GM23338 (cell line): ENCODE results near the gene SERTAD3. TPM values are rescaled to one million over a fixed set of nuclear protein-coding genes. Genes with fewer than 3 reads are reported as not detected.

ENCODE experiments used
- ATAC-seq: fragments of 200-7000 bp; cut with Tn5 transposase; 3 replicates; pipeline ENCODE4 v1.9.1; 2020
- DNase-seq: peaks from one replicate; pipeline ENCODE4 v3.0.0-alpha.2; 2015; ENCODE audit warnings: low spot score
- H2AFZ ChIP-seq: fragments of 200-600 bp; sonication (generic); 2 replicates; pipeline ENCODE4 v1.8.0; 2016; ENCODE audit warnings: antibody characterized with exemption, mild to moderate bottlenecking, moderate library complexity
- H3F3A ChIP-seq: fragments of 200-600 bp; sonication (generic); replicated peaks from 2 replicates; pipeline ENCODE4 v1.8.0; 2017; ENCODE audit warnings: antibody characterized with exemption, mixed run types, low read depth
- H3K27ac ChIP-seq: fragments of 200-600 bp; sonication (generic); 2 replicates; pipeline ENCODE4 v1.6.1; 2016; ENCODE audit warnings: low read depth
- H3K27me3 ChIP-seq: fragments of 200-600 bp; sonication (generic); 2 replicates; pipeline ENCODE4 v1.8.0; 2016; ENCODE audit warnings: mild to moderate bottlenecking, mixed run types, moderate library complexity; ENCODE audit not compliant: insufficient read depth
- H3K36me3 ChIP-seq: fragments of 200-600 bp; sonication (generic); 2 replicates; pipeline ENCODE4 v1.8.0; 2016; ENCODE audit warnings: mild to moderate bottlenecking; ENCODE audit not compliant: insufficient read depth
- H3K4me1 ChIP-seq: fragments of 200-600 bp; sonication (generic); 2 replicates; pipeline ENCODE4 v1.8.0; 2016; ENCODE audit warnings: mild to moderate bottlenecking, moderate library complexity; ENCODE audit not compliant: insufficient read depth
- H3K4me2 ChIP-seq: fragments of 200-600 bp; sonication (generic); 2 replicates; pipeline ENCODE4 v1.7.1; 2017; ENCODE audit warnings: mixed run types
- H3K4me3 ChIP-seq: fragments of 200-600 bp; sonication (generic); 2 replicates; pipeline ENCODE4 v1.6.1; 2016; ENCODE audit warnings: mixed run types
- H3K79me2 ChIP-seq: fragments of 200-600 bp; sonication (generic); replicated peaks from 2 replicates; pipeline ENCODE4 v1.8.0; 2017; ENCODE audit warnings: mild to moderate bottlenecking; ENCODE audit not compliant: insufficient read depth
- H3K9me2 ChIP-seq: fragments of 200-600 bp; sonication (generic); 2 replicates; pipeline ENCODE4 v1.8.0; 2017; ENCODE audit not compliant: insufficient read depth
- H4K20me1 ChIP-seq: fragments of 200-600 bp; sonication (generic); replicated peaks from 2 replicates; pipeline ENCODE4 v1.8.0; 2017; ENCODE audit warnings: mild to moderate bottlenecking; ENCODE audit not compliant: insufficient read depth
- H3K27ac Mint-ChIP-seq: 2 replicates; pipeline ENCODE4 v1.8.0; 2020; ENCODE audit warnings: inconsistent platforms, mild to moderate bottlenecking, moderate library complexity, mixed read lengths
- H3K27me3 Mint-ChIP-seq: 3 replicates; pipeline ENCODE4 v1.8.0; 2022; ENCODE audit warnings: low read depth, mild to moderate bottlenecking, moderate library complexity, mixed read lengths, inconsistent platforms; ENCODE audit not compliant: insufficient read depth, poor library complexity
- H3K36me3 Mint-ChIP-seq: 3 replicates; pipeline ENCODE4 v1.8.0; 2021; ENCODE audit warnings: low read depth, mild to moderate bottlenecking, inconsistent platforms, moderate library complexity, mixed read lengths
- H3K4me1 Mint-ChIP-seq: 3 replicates; pipeline ENCODE4 v1.8.0; 2020; ENCODE audit warnings: mild to moderate bottlenecking, inconsistent platforms, mixed read lengths
- H3K4me3 Mint-ChIP-seq: 3 replicates; pipeline ENCODE4 v1.8.0; 2021; ENCODE audit warnings: moderate library complexity, mild to moderate bottlenecking, inconsistent platforms, mixed read lengths
- H3K9me3 Mint-ChIP-seq: 3 replicates; pipeline ENCODE4 v1.8.0; 2020; ENCODE audit warnings: moderate library complexity, mild to moderate bottlenecking, inconsistent platforms, mixed read lengths
- CREB1 ChIP-seq: fragments of 250-450 bp; sonication (Bioruptor Pico); IDR thresholded peaks from 2 replicates; pipeline ENCODE4 v1.5.0; 2020; ENCODE audit warnings: low read depth, mild to moderate bottlenecking, moderate library complexity
- EZH2 ChIP-seq: fragments of 200-600 bp; sonication (generic); IDR thresholded peaks from one replicate; pipeline ENCODE4 v1.8.0; 2017; ENCODE audit warnings: antibody characterized with exemption, mild to moderate bottlenecking, low read depth; ENCODE audit not compliant: unreplicated experiment
- EZH2phosphoT487 ChIP-seq: fragments of 200-600 bp; sonication (generic); IDR thresholded peaks from one replicate; pipeline ENCODE4 v1.8.1; 2018; ENCODE audit warnings: antibody characterized with exemption; ENCODE audit not compliant: unreplicated experiment
- NANOG ChIP-seq: IDR thresholded peaks from 2 replicates; pipeline ENCODE4 v1.6.1; 2016; ENCODE audit warnings: antibody characterized with exemption, borderline replicate concordance
- POLR2AphosphoS5 ChIP-seq: IDR thresholded peaks from 2 replicates; pipeline ENCODE4 v1.6.1; 2016; ENCODE audit warnings: antibody characterized with exemption, low read depth
- STAT1 ChIP-seq: IDR thresholded peaks from one replicate; pipeline ENCODE4 v1.6.1; 2016; ENCODE audit warnings: antibody characterized with exemption; ENCODE audit not compliant: unreplicated experiment
- ZNF331 ChIP-seq: fragments of 250-450 bp; sonication (Bioruptor Pico); IDR thresholded peaks from 2 replicates; pipeline ENCODE4 v1.5.0; 2020; ENCODE audit warnings: low read depth, mild to moderate bottlenecking, moderate library complexity
- polyA plus RNA-seq: library from polyadenylated mRNA; unstranded; fragments of >200 nt; fragmentation: Nextera tagmentation; extraction: Ambion mirVana; gene quantifications from 2 replicates; pipeline ENCODE4 v1.2.1, GENCODE V29; 2016
- total RNA-seq: library from RNA; depleted of rRNA; stranded (reverse); fragments of >200 nt; shearing (Covaris generic); gene quantifications from 2 replicates; pipeline ENCODE4 v1.2.3, GENCODE V29; 2014
- TF ChIP-seq, protein P1 (sequence below): IDR thresholded peaks from 2 replicates; pipeline ENCODE4 v1.6.1; 2016; ENCODE audit warnings: antibody characterized with exemption
- TF ChIP-seq, protein P2 (sequence below): fragments of 250-450 bp; sonication (Bioruptor Pico); IDR thresholded peaks from 2 replicates; pipeline ENCODE4 v1.5.0; 2020; ENCODE audit warnings: mild to moderate bottlenecking, moderate library complexity
- TF ChIP-seq, protein P3 (sequence below): IDR thresholded peaks from one replicate; pipeline ENCODE4 v1.6.1; 2018; ENCODE audit warnings: antibody characterized with exemption; ENCODE audit not compliant: unreplicated experiment

SERTAD3 gene
- total and polyA plus RNA-seq, 2 experiments from 2014 or later, result 15.4 to 24.1 TPM

DNA sequence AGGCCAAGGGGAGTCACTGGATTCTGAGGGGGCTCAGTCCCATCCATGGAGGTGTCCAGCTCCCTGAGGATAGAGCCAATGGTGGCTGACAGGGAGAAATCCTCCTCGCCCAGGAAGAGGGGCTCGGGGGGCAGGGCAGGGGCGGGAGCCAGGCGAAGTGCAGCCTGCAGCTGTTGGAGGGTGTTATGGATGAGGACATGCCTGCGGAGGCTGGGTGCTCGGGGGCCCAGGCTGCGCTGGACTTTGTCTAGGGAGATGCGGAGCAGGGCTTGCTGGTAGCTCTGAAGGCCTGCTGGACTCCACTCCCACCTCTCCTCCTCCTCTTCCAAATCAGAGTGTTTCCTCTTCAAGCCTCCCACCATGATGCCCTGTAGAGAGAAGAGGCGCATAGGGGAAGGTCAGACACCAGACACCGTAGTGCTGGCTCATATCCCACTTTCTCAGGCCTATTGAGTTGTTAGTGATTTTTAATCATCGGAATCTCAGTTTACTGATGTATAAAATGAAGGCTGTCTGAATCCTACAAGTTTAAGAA, 2.3 kb downstream of the SERTAD3 start:
- peak overlapping the region; percentile 80; the same call in 1 of the 2 replicates for H3K27ac ChIP-seq
- ATAC-seq, result no peak
- H3K27me3 ChIP-seq, result no peaks in the 10 kb centered on the region
- Mint-ChIP-seq H3K36me3 (peaks cover 31% of the 10 kb centered on the region), H3K9me3 (peaks cover 3% of the 10 kb centered on the region; the same call in 2 of the 3 replicates), H3K4me1 (peaks cover 28% of the 10 kb centered on the region), H3K27me3 (peaks cover 21% of the 10 kb centered on the region), H3K4me3 (peak overlapping the region; percentile 98), H3K27ac (peak overlapping the region; percentile 99)
- H3K79me2 ChIP-seq, result peaks cover 26% of the 10 kb centered on the region
- H3K4me3 ChIP-seq, result peak overlapping the region; percentile 57; the same call in 1 of the 2 replicates
- TF ChIP-seq NANOG (no peak), EZH2phosphoT487 (no peak), EZH2 (no peak)
- H3K4me1 ChIP-seq, result peaks cover 13% of the 10 kb centered on the region
- peak overlapping the region; percentile 80; the same call in 1 of the 2 replicates for H3K4me2 ChIP-seq
- no peak overlapping the region for H2AFZ ChIP-seq
- H4K20me1 ChIP-seq, result peaks cover 8% of the 10 kb centered on the region; the same call in 1 of the 2 replicates
- peaks cover 22% of the 10 kb centered on the region for H3F3A ChIP-seq
- no peaks in the 10 kb centered on the region for H3K9me2 ChIP-seq
- peaks cover 16% of the 10 kb centered on the region; the same call in 1 of the 2 replicates for H3K36me3 ChIP-seq
- DNase-seq, result no peak

DNA sequence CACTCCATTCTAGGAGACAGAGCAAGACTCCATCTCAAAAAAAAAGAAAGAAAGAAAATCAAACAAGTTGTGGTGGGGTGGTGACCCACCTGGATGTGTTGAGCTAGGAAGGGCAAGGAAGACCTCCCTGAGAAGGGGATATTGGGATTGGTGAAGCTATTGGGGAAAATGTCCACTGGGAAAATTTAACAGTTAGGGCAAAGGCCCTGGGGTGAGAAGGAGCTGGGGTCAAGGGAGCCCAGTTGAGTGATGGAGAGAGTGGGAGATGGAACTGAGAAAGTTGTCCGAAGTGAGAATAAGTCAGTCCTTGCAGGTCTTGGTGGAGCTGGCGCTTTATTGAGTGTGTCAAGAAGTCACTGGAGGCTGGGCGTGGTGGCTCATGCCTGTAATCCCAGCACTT, 5.9 kb downstream of the SERTAD3 start:
- Histone ChIP-seq H3K79me2 (peaks cover 20% of the 10 kb centered on the region), H3K4me3 (no peak overlapping the region), H3F3A (peaks cover 27% of the 10 kb centered on the region), H3K27ac (no peak overlapping the region), H3K4me2 (no peak overlapping the region), H4K20me1 (peaks cover 8% of the 10 kb centered on the region; the same call in 1 of the 2 replicates), H2AFZ (no peak overlapping the region), H3K27me3 (no peaks in the 10 kb centered on the region), H3K36me3 (peaks cover 16% of the 10 kb centered on the region; the same call in 1 of the 2 replicates), H3K4me1 (peaks cover 10% of the 10 kb centered on the region), H3K9me2 (no peaks in the 10 kb centered on the region)
- no peak for DNase-seq
- no peak for ATAC-seq
- no peak overlapping the region for H3K4me3 Mint-ChIP-seq
- no peak overlapping the region for H3K27ac Mint-ChIP-seq
- H3K27me3 Mint-ChIP-seq, result peaks cover 24% of the 10 kb centered on the region
- no peaks in the 10 kb centered on the region for H3K9me3 Mint-ChIP-seq
- peaks cover 27% of the 10 kb centered on the region for H3K36me3 Mint-ChIP-seq
- peaks cover 21% of the 10 kb centered on the region for H3K4me1 Mint-ChIP-seq
- TF ChIP-seq EZH2phosphoT487 (no peak), NANOG (no peak), EZH2 (no peak), POLR2AphosphoS5 (no peak), ZNF331 (CRISPR knock-in tag) (no peak), CREB1 (CRISPR knock-in tag) (no peak), STAT1 (no peak)
- TF ChIP-seq, protein P1, sequence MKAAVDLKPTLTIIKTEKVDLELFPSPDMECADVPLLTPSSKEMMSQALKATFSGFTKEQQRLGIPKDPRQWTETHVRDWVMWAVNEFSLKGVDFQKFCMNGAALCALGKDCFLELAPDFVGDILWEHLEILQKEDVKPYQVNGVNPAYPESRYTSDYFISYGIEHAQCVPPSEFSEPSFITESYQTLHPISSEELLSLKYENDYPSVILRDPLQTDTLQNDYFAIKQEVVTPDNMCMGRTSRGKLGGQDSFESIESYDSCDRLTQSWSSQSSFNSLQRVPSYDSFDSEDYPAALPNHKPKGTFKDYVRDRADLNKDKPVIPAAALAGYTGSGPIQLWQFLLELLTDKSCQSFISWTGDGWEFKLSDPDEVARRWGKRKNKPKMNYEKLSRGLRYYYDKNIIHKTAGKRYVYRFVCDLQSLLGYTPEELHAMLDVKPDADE, result no peak
- TF ChIP-seq, protein P2, sequence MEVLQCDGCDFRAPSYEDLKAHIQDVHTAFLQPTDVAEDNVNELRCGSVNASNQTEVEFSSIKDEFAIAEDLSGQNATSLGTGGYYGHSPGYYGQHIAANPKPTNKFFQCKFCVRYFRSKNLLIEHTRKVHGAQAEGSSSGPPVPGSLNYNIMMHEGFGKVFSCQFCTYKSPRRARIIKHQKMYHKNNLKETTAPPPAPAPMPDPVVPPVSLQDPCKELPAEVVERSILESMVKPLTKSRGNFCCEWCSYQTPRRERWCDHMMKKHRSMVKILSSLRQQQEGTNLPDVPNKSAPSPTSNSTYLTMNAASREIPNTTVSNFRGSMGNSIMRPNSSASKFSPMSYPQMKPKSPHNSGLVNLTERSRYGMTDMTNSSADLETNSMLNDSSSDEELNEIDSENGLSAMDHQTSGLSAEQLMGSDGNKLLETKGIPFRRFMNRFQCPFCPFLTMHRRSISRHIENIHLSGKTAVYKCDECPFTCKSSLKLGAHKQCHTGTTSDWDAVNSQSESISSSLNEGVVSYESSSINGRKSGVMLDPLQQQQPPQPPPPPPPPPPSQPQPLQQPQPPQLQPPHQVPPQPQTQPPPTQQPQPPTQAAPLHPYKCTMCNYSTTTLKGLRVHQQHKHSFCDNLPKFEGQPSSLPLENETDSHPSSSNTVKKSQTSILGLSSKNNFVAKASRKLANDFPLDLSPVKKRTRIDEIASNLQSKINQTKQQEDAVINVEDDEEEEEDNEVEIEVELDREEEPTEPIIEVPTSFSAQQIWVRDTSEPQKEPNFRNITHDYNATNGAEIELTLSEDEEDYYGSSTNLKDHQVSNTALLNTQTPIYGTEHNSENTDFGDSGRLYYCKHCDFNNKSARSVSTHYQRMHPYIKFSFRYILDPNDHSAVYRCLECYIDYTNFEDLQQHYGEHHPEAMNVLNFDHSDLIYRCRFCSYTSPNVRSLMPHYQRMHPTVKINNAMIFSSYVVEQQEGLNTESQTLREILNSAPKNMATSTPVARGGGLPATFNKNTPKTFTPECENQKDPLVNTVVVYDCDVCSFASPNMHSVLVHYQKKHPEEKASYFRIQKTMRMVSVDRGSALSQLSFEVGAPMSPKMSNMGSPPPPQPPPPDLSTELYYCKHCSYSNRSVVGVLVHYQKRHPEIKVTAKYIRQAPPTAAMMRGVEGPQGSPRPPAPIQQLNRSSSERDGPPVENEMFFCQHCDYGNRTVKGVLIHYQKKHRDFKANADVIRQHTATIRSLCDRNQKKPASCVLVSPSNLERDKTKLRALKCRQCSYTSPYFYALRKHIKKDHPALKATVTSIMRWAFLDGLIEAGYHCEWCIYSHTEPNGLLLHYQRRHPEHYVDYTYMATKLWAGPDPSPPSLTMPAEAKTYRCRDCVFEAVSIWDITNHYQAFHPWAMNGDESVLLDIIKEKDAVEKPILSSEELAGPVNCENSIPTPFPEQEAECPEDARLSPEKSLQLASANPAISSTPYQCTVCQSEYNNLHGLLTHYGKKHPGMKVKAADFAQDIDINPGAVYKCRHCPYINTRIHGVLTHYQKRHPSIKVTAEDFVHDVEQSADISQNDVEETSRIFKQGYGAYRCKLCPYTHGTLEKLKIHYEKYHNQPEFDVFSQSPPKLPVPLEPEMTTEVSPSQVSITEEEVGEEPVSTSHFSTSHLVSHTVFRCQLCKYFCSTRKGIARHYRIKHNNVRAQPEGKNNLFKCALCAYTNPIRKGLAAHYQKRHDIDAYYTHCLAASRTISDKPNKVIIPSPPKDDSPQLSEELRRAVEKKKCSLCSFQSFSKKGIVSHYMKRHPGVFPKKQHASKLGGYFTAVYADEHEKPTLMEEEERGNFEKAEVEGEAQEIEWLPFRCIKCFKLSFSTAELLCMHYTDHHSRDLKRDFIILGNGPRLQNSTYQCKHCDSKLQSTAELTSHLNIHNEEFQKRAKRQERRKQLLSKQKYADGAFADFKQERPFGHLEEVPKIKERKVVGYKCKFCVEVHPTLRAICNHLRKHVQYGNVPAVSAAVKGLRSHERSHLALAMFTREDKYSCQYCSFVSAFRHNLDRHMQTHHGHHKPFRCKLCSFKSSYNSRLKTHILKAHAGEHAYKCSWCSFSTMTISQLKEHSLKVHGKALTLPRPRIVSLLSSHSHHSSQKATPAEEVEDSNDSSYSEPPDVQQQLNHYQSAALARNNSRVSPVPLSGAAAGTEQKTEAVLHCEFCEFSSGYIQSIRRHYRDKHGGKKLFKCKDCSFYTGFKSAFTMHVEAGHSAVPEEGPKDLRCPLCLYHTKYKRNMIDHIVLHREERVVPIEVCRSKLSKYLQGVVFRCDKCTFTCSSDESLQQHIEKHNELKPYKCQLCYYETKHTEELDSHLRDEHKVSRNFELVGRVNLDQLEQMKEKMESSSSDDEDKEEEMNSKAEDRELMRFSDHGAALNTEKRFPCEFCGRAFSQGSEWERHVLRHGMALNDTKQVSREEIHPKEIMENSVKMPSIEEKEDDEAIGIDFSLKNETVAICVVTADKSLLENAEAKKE (CRISPR knock-in tag), result no peak
- TF ChIP-seq, protein P3, sequence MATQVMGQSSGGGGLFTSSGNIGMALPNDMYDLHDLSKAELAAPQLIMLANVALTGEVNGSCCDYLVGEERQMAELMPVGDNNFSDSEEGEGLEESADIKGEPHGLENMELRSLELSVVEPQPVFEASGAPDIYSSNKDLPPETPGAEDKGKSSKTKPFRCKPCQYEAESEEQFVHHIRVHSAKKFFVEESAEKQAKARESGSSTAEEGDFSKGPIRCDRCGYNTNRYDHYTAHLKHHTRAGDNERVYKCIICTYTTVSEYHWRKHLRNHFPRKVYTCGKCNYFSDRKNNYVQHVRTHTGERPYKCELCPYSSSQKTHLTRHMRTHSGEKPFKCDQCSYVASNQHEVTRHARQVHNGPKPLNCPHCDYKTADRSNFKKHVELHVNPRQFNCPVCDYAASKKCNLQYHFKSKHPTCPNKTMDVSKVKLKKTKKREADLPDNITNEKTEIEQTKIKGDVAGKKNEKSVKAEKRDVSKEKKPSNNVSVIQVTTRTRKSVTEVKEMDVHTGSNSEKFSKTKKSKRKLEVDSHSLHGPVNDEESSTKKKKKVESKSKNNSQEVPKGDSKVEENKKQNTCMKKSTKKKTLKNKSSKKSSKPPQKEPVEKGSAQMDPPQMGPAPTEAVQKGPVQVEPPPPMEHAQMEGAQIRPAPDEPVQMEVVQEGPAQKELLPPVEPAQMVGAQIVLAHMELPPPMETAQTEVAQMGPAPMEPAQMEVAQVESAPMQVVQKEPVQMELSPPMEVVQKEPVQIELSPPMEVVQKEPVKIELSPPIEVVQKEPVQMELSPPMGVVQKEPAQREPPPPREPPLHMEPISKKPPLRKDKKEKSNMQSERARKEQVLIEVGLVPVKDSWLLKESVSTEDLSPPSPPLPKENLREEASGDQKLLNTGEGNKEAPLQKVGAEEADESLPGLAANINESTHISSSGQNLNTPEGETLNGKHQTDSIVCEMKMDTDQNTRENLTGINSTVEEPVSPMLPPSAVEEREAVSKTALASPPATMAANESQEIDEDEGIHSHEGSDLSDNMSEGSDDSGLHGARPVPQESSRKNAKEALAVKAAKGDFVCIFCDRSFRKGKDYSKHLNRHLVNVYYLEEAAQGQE, result no peak
